Osteoblast (primary cell): ENCODE measurements around the gene FUS. TPM values are rescaled to one million over a fixed set of nuclear protein-coding genes. Genes with fewer than 3 reads are reported as not detected.
"Not testable (repeated sequence)": the region's sequence is repeated elsewhere in the genome, so short reads cannot be mapped to it uniquely, and the experiment has no call there.

ENCODE experiments used
- DNase-seq: peaks from one replicate; pipeline ENCODE4 v3.0.0; 2011; ENCODE audit warnings: low spot score, mixed read lengths; ENCODE audit not compliant: insufficient read length; ENCODE audit errors: missing footprints
- H2AFZ ChIP-seq: 2 replicates; pipeline ENCODE4 v1.6.0; 2011; ENCODE audit warnings: mild to moderate bottlenecking, low read length
- H3K27ac ChIP-seq: 2 replicates; pipeline ENCODE4 v1.5.1; 2011; ENCODE audit warnings: mild to moderate bottlenecking, low read depth, low read length, moderate library complexity
- H3K27me3 ChIP-seq: 2 replicates; pipeline ENCODE4 v1.6.0; 2012; ENCODE audit warnings: mild to moderate bottlenecking, control low read depth, inconsistent platforms, low read length, moderate library complexity; ENCODE audit not compliant: insufficient read depth
- H3K36me3 ChIP-seq: 2 replicates; pipeline ENCODE4 v1.5.1; 2011; ENCODE audit warnings: mild to moderate bottlenecking, low read length, control low read depth, moderate library complexity; ENCODE audit not compliant: insufficient read depth
- H3K4me1 ChIP-seq: 2 replicates; pipeline ENCODE4 v1.5.1; 2011; ENCODE audit warnings: mild to moderate bottlenecking, low read length, control low read depth, moderate library complexity; ENCODE audit not compliant: insufficient read depth
- H3K4me2 ChIP-seq: 2 replicates; pipeline ENCODE4 v1.6.0; 2011; ENCODE audit warnings: mild to moderate bottlenecking, low read length; ENCODE audit not compliant: insufficient read depth
- H3K4me3 ChIP-seq: fragments of 200-600 bp; sonication (generic); 3 replicates; pipeline ENCODE4 v1.5.1; 2012; ENCODE audit warnings: mild to moderate bottlenecking, low read length, inconsistent platforms; ENCODE audit not compliant: insufficient read depth
- H3K79me2 ChIP-seq: 2 replicates; pipeline ENCODE4 v1.6.0; 2012; ENCODE audit warnings: mild to moderate bottlenecking, low read length, control low read depth, inconsistent platforms; ENCODE audit not compliant: insufficient read depth
- H3K9me3 ChIP-seq: 2 replicates; pipeline ENCODE4 v1.5.1; 2011; ENCODE audit warnings: low read depth, low read length, control low read depth
- H4K20me1 ChIP-seq: 2 replicates; pipeline ENCODE4 v1.6.0; 2012; ENCODE audit warnings: mild to moderate bottlenecking, low read length, control low read depth; ENCODE audit not compliant: insufficient read depth
- CTCF ChIP-seq: IDR thresholded peaks from 2 replicates; pipeline ENCODE4 v1.5.1; 2011; ENCODE audit warnings: mild to moderate bottlenecking, low read depth, low read length, moderate library complexity; ENCODE audit errors: extremely low read depth
- total RNA-seq: library from RNA; depleted of rRNA; stranded (reverse); fragments of >200 nt; gene quantifications from 2 replicates; pipeline ENCODE4 v1.2.3, GENCODE V29; 2012

The FUS gene
- total RNA-seq, 1 donor: 24.2 TPM

DNA sequence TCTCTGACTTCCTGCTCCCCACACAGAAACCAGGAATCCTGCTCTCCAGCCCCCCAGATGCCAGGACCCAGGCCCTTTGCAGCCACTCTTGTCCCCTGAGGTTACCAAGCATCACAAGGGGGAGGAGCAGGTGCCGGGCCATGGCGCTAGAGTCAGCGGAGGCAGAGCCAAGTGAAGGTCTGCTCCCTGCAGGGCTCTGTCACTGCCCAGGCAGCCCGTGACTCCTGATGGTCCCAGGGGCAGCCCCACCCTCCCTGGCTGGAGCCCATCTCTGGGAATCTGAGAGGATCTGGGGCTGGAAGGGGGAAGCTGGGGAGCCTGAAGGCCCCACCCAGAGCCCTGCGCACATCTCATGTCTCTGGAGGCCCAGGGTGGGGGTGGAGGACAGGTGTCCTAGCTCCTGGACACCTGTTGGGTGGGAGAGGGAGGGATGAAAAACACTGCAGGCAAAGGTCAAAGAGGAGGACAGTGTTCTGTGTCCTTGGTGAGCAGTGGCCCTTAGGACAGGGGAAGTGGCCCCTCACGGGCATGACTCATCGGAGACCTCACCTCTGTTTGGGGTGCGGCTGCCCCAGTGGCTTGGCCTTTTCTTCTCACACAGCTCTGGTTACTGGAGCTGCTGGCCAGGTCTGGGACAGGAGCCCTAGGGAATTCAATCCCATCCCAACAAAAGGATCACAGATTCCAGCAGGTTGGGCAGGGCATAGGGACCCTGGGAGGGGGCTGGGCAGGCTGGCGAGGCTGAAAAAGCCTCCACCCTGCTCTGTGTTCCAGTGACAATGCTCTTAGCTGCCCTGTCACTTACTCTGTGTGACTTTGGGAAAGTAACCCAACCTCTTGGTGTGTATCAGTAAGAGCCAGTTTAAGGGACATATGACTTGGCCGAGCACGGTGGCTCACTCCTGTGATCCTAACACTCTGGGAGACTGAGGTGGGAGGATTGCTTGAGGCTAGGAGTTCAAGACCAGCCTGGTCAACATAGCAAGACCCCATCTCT, 29.7 kb upstream of the FUS start, which contains the start of gene PRSS36:
Gene PRSS36 (minus strand): TSS at position 173 of the 997 bp plus-strand sequence. CDS start 31 bp downstream, at position 142.
- H3K4me2 ChIP-seq: no peak within 1 kb of the TSS
- H3K4me3 ChIP-seq: no peak within 1 kb of the TSS
- no peak within 1 kb of the TSS for H3K27ac ChIP-seq
- peak; percentile 67 for DNase-seq
- no peak for TF ChIP-seq CTCF
- H3K9me3 ChIP-seq: no peaks in the 10 kb centered on the region
- H4K20me1 ChIP-seq: no peaks in the 10 kb centered on the region
- H3K36me3 ChIP-seq: no peaks in the 10 kb centered on the region
- peaks cover 30% of the 10 kb centered on the region for H3K27me3 ChIP-seq
- H2AFZ ChIP-seq: no peak within 1 kb of the TSS
- no peaks in the 10 kb centered on the region for H3K4me1 ChIP-seq
- no peaks in the 10 kb centered on the region for H3K79me2 ChIP-seq

DNA sequence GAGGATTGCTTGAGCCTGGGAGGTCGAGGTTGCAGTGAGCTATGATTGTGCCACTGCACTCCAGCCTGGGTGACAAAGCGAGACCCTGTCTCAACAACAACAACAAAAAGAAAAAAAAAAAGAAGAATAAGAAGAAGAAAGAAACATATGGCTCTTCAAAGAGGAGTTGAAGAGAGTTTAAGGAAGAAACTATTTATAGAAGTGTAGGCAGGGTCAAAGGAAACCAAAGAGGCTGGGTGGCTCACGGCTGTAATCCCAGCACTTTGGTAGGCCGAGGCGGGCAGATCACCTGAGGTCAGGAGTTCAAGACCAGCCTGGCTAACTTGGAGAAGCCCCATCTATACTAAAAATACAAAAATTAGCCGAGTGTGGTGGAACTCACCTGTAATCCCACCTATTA, 29.0 kb upstream of the FUS start:
- peak; percentile 8 for DNase-seq

DNA sequence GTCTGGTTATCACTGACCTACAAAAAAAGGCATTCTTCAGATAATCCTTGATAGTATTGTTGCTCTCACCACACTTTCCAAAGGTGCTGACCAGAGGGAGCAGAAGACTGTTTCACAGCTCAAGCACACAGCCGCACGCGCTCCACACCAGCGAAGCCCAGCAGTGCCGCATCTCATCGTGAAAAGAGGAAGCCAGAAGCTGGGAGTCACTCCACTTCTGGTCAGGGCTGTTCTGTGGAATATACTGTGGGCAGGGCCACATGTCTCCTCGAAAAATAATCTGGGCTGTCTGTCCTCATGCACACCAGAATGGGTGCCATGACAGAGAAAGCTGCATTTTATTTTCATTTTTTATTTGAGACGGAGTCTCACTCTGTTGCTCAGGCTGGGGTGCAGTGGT, 22.8 kb upstream of the FUS start:
- Histone ChIP-seq H3K27ac (no peak overlapping the region), H3K9me3 (no peaks in the 10 kb centered on the region), H3K4me3 (no peak overlapping the region), H3K36me3 (no peaks in the 10 kb centered on the region), H4K20me1 (no peaks in the 10 kb centered on the region), H3K4me2 (no peak overlapping the region), H2AFZ (peak overlapping the region; percentile 56), H3K27me3 (peaks cover 3% of the 10 kb centered on the region), H3K4me1 (no peaks in the 10 kb centered on the region), H3K79me2 (no peaks in the 10 kb centered on the region)
- TF ChIP-seq CTCF: no peak
- DNase-seq: no peak

More for the DNA sequence above, 29.0 kb upstream of the FUS start:
- H3K36me3 ChIP-seq, H4K20me1 ChIP-seq, H3K9me3 ChIP-seq, H3K4me2 ChIP-seq, H3K27ac ChIP-seq, H3K79me2 ChIP-seq, H3K4me3 ChIP-seq, H3K4me1 ChIP-seq, H2AFZ ChIP-seq: not testable (repeated sequence)
- H3K27me3 ChIP-seq: peaks cover 28% of the 10 kb centered on the region

- H3K4me2 ChIP-seq: no peak overlapping the region
- H3K4me3 ChIP-seq: no peak overlapping the region
- peaks cover 6% of the 10 kb centered on the region for H3K27me3 ChIP-seq
- no peak for TF ChIP-seq CTCF
- no peak for DNase-seq
- no peaks in the 10 kb centered on the region for H3K36me3 ChIP-seq
- no peak overlapping the region for H3K27ac ChIP-seq
- H3K4me1 ChIP-seq: no peaks in the 10 kb centered on the region
- H3K79me2 ChIP-seq: no peaks in the 10 kb centered on the region
- no peak overlapping the region for H2AFZ ChIP-seq
- no peaks in the 10 kb centered on the region for H4K20me1 ChIP-seq
- no peaks in the 10 kb centered on the region for H3K9me3 ChIP-seq
Observed at GRCh38 chr16:31167315-31167714, 12.6 kb upstream of the FUS start.
